ENCODE results near the gene CGAS.

CGAS gene

GRCh38 chr6:73413102-73413501 is 39.0 kb downstream of the CGAS start:
- H3K36me3 ChIP-seq (ENCODE audit: insufficient read depth, low read length): no peaks in the 10 kb centered on the region
- no peak overlapping the region for H3K9ac ChIP-seq (ENCODE audit: low read depth, low read length)
- TF ChIP-seq EZH2 (IDR thresholded peaks at IDR 0.05; ENCODE audit: borderline replicate concordance, low read depth, low read length, severe bottlenecking) (no peak), CTCF (IDR thresholded peaks at IDR 0.05; ENCODE audit: borderline replicate concordance, extremely low read depth, low read length, poor library complexity, severe bottlenecking) (no peak)
- no peak overlapping the region for H3K27ac ChIP-seq (ENCODE audit: low read length)
- H4K20me1 ChIP-seq (ENCODE audit: insufficient read depth, low read length): no peaks in the 10 kb centered on the region
- H3K4me2 ChIP-seq (ENCODE audit: insufficient read depth, low read length): no peak overlapping the region
- no peaks in the 10 kb centered on the region for H3K79me2 ChIP-seq (ENCODE audit: insufficient read depth, low read length)
- no peaks in the 10 kb centered on the region for H3K27me3 ChIP-seq (ENCODE audit: insufficient read depth, low read length, poor library complexity)
- H3K4me1 ChIP-seq (ENCODE audit: insufficient read depth, low read length): no peaks in the 10 kb centered on the region
- DNase-seq (no peak), ATAC-seq (ENCODE audit: insufficient read depth, low read depth) (no peak)
- H3K4me3 ChIP-seq (ENCODE audit: low read depth in 1 of 2, low read length in 2 of 2): no peak overlapping the region
- no peak overlapping the region for H2AFZ ChIP-seq (ENCODE audit: low read depth, low read length)
- no peaks in the 10 kb centered on the region for H3K9me3 ChIP-seq (ENCODE audit: insufficient read depth, low read length, severe bottlenecking)

- DNase-seq (no peak), ATAC-seq (ENCODE audit: insufficient read depth, low read depth) (no peak)
- Histone ChIP-seq H2AFZ (ENCODE audit: low read depth, low read length) (no peak overlapping the region), H3K9ac (ENCODE audit: low read depth, low read length) (no peak overlapping the region), H3K9me3 (ENCODE audit: insufficient read depth, low read length, severe bottlenecking) (no peaks in the 10 kb centered on the region), H3K36me3 (ENCODE audit: insufficient read depth, low read length) (no peaks in the 10 kb centered on the region), H3K4me1 (ENCODE audit: insufficient read depth, low read length) (no peaks in the 10 kb centered on the region), H3K4me3 (ENCODE audit: low read depth in 1 of 2, low read length in 2 of 2) (no peak overlapping the region), H4K20me1 (ENCODE audit: insufficient read depth, low read length) (no peaks in the 10 kb centered on the region), H3K27ac (ENCODE audit: low read length) (no peak overlapping the region), H3K79me2 (ENCODE audit: insufficient read depth, low read length) (no peaks in the 10 kb centered on the region), H3K4me2 (ENCODE audit: insufficient read depth, low read length) (no peak overlapping the region), H3K27me3 (ENCODE audit: insufficient read depth, low read length, poor library complexity) (no peaks in the 10 kb centered on the region)
- TF ChIP-seq CTCF (IDR thresholded peaks at IDR 0.05; ENCODE audit: borderline replicate concordance, extremely low read depth, low read length, poor library complexity, severe bottlenecking): no peak
- TF ChIP-seq EZH2 (IDR thresholded peaks at IDR 0.05; ENCODE audit: borderline replicate concordance, low read depth, low read length, severe bottlenecking): no peak
Measured at GRCh38 chr6:73409395-73409794, 42.7 kb downstream of the CGAS start.

- Histone ChIP-seq H3K4me1 (ENCODE audit: insufficient read depth, low read length) (no peaks in the 10 kb centered on the region), H3K79me2 (ENCODE audit: insufficient read depth, low read length) (no peaks in the 10 kb centered on the region), H4K20me1 (ENCODE audit: insufficient read depth, low read length) (no peaks in the 10 kb centered on the region), H3K4me2 (ENCODE audit: insufficient read depth, low read length) (no peak overlapping the region), H3K27me3 (ENCODE audit: insufficient read depth, low read length, poor library complexity) (no peaks in the 10 kb centered on the region), H2AFZ (ENCODE audit: low read depth, low read length) (no peak overlapping the region), H3K27ac (ENCODE audit: low read length) (no peak overlapping the region), H3K9ac (ENCODE audit: low read depth, low read length) (no peak overlapping the region), H3K4me3 (ENCODE audit: low read depth in 1 of 2, low read length in 2 of 2) (no peak overlapping the region), H3K9me3 (ENCODE audit: insufficient read depth, low read length, severe bottlenecking) (no peaks in the 10 kb centered on the region), H3K36me3 (ENCODE audit: insufficient read depth, low read length) (no peaks in the 10 kb centered on the region)
- TF ChIP-seq EZH2 (IDR thresholded peaks at IDR 0.05; ENCODE audit: borderline replicate concordance, low read depth, low read length, severe bottlenecking) (no peak), CTCF (IDR thresholded peaks at IDR 0.05; ENCODE audit: borderline replicate concordance, extremely low read depth, low read length, poor library complexity, severe bottlenecking) (no peak)
- ATAC-seq (ENCODE audit: insufficient read depth, low read depth) (no peak), DNase-seq (no peak)
Measured at GRCh38 chr6:73400656-73401055, 51.4 kb downstream of the CGAS start.

- Histone ChIP-seq H3K4me1 (ENCODE audit: insufficient read depth, low read length) (no peaks in the 10 kb centered on the region), H3K36me3 (ENCODE audit: insufficient read depth, low read length) (no peaks in the 10 kb centered on the region), H3K9me3 (ENCODE audit: insufficient read depth, low read length, severe bottlenecking) (no peaks in the 10 kb centered on the region), H3K27ac (ENCODE audit: low read length) (no peak overlapping the region), H3K79me2 (ENCODE audit: insufficient read depth, low read length) (no peaks in the 10 kb centered on the region), H3K27me3 (ENCODE audit: insufficient read depth, low read length, poor library complexity) (no peaks in the 10 kb centered on the region), H3K9ac (ENCODE audit: low read depth, low read length) (no peak overlapping the region), H3K4me3 (ENCODE audit: low read depth in 1 of 2, low read length in 2 of 2) (no peak overlapping the region), H4K20me1 (ENCODE audit: insufficient read depth, low read length) (no peaks in the 10 kb centered on the region), H3K4me2 (ENCODE audit: insufficient read depth, low read length) (no peak overlapping the region), H2AFZ (ENCODE audit: low read depth, low read length) (no peak overlapping the region)
- DNase-seq (no peak), ATAC-seq (ENCODE audit: insufficient read depth, low read depth) (no peak)
- TF ChIP-seq EZH2 (IDR thresholded peaks at IDR 0.05; ENCODE audit: borderline replicate concordance, low read depth, low read length, severe bottlenecking) (no peak), CTCF (IDR thresholded peaks at IDR 0.05; ENCODE audit: borderline replicate concordance, extremely low read depth, low read length, poor library complexity, severe bottlenecking) (no peak)
Measured at GRCh38 chr6:73395875-73396274, 56.2 kb downstream of the CGAS start.

Measured in DND-41 (cell line).